Glutamatergic neuron (in vitro differentiated cells): ENCODE measurements around the gene NT5C2. TPM values are rescaled to one million over a fixed set of nuclear protein-coding genes. Genes with fewer than 3 reads are reported as not detected.

Experiments used
- DNase-seq: peaks from one replicate; pipeline ENCODE4 v3.0.0; 2022
- H3K27ac Mint-ChIP-seq: one replicate; pipeline ENCODE4 v1.8.0; 2020; ENCODE audit warnings: mild to moderate bottlenecking, mixed read lengths, inconsistent platforms; ENCODE audit not compliant: unreplicated experiment
- H3K27me3 Mint-ChIP-seq: one replicate; pipeline ENCODE4 v1.8.0; 2020; ENCODE audit warnings: mild to moderate bottlenecking, moderate library complexity, mixed read lengths, inconsistent platforms; ENCODE audit not compliant: unreplicated experiment
- H3K36me3 Mint-ChIP-seq: one replicate; pipeline ENCODE4 v1.8.0; 2020; ENCODE audit warnings: mild to moderate bottlenecking, mixed read lengths, inconsistent platforms; ENCODE audit not compliant: unreplicated experiment
- H3K4me1 Mint-ChIP-seq: one replicate; pipeline ENCODE4 v1.8.0; 2020; ENCODE audit warnings: mild to moderate bottlenecking, low read depth, mixed read lengths, inconsistent platforms; ENCODE audit not compliant: unreplicated experiment
- H3K4me3 Mint-ChIP-seq: one replicate; pipeline ENCODE4 v1.8.0; 2020; ENCODE audit warnings: mild to moderate bottlenecking, mixed read lengths, inconsistent platforms; ENCODE audit not compliant: unreplicated experiment
- H3K9me3 Mint-ChIP-seq: one replicate; pipeline ENCODE4 v1.8.0; 2020; ENCODE audit warnings: mild to moderate bottlenecking, moderate library complexity, mixed read lengths, inconsistent platforms; ENCODE audit not compliant: unreplicated experiment
- CTCF ChIP-seq: fragments of 200-600 bp; sonication (generic); IDR thresholded peaks from one replicate; pipeline ENCODE4 v1.5.0; 2021; ENCODE audit not compliant: partially characterized antibody, unreplicated experiment
- total RNA-seq: library from RNA; stranded (reverse); fragmentation: NEBNext Ultra II Directional; extraction: Animal tissue kit (Norgen Biotek cat#: 25700); gene quantifications from one replicate; pipeline ENCODE4 v1.2.1, GENCODE V29; 2021; ENCODE audit not compliant: unreplicated experiment

Gene NT5C2
- total RNA-seq, 1 donor from 2014 or later: 68.5 TPM

- Mint-ChIP-seq H3K27me3 (no peaks in the 10 kb centered on the region), H3K4me1 (peaks cover 8% of the 10 kb centered on the region), H3K36me3 (no peaks in the 10 kb centered on the region)
Observed at GRCh38 chr10:103120977-103121735, 71.9 kb downstream of the NT5C2 start.

GRCh38 chr10:103120546-103120945, 72.5 kb downstream of the NT5C2 start:
- no peak overlapping the region for H3K27ac Mint-ChIP-seq
- no peaks in the 10 kb centered on the region for H3K9me3 Mint-ChIP-seq
- DNase-seq: no peak
- no peaks in the 10 kb centered on the region for H3K36me3 Mint-ChIP-seq
- TF ChIP-seq CTCF: no peak
- H3K4me1 Mint-ChIP-seq: peaks cover 6% of the 10 kb centered on the region
- no peaks in the 10 kb centered on the region for H3K27me3 Mint-ChIP-seq
- H3K4me3 Mint-ChIP-seq: no peak overlapping the region

More at GRCh38 chr10:103120977-103121735, 71.9 kb downstream of the NT5C2 start:
- H3K4me3 Mint-ChIP-seq: no peak overlapping the region
- no peak for DNase-seq
- no peaks in the 10 kb centered on the region for H3K9me3 Mint-ChIP-seq
- no peak for TF ChIP-seq CTCF
- no peak overlapping the region for H3K27ac Mint-ChIP-seq

GRCh38 chr10:103117247-103117646, 75.8 kb downstream of the NT5C2 start:
- H3K27me3 Mint-ChIP-seq: peaks cover 1% of the 10 kb centered on the region
- H3K4me1 Mint-ChIP-seq: no peaks in the 10 kb centered on the region
- no peaks in the 10 kb centered on the region for H3K9me3 Mint-ChIP-seq
- DNase-seq: no peak
- TF ChIP-seq CTCF: no peak
- H3K4me3 Mint-ChIP-seq: no peak overlapping the region
- no peak overlapping the region for H3K27ac Mint-ChIP-seq
- H3K36me3 Mint-ChIP-seq: no peaks in the 10 kb centered on the region

GRCh38 chr10:103114876-103115275, 78.2 kb downstream of the NT5C2 start:
- TF ChIP-seq CTCF: no peak
- H3K9me3 Mint-ChIP-seq: no peaks in the 10 kb centered on the region
- DNase-seq: no peak
- H3K4me3 Mint-ChIP-seq: no peak overlapping the region
- H3K36me3 Mint-ChIP-seq: no peaks in the 10 kb centered on the region
- H3K27ac Mint-ChIP-seq: no peak overlapping the region
- peaks cover 4% of the 10 kb centered on the region for H3K4me1 Mint-ChIP-seq
- peaks cover 1% of the 10 kb centered on the region for H3K27me3 Mint-ChIP-seq

- Mint-ChIP-seq H3K27ac (no peak overlapping the region), H3K4me3 (no peak overlapping the region), H3K9me3 (no peaks in the 10 kb centered on the region), H3K36me3 (no peaks in the 10 kb centered on the region), H3K27me3 (peaks cover 1% of the 10 kb centered on the region), H3K4me1 (peaks cover 4% of the 10 kb centered on the region)
- DNase-seq: no peak
- no peak for TF ChIP-seq CTCF
Observed at GRCh38 chr10:103111918-103112877, 80.9 kb downstream of the NT5C2 start.
